Activated CD8-positive, alpha-beta memory T cell treated with anti-CD3 and anti-CD28 coated beads for 48 hours (primary cell): ENCODE measurements around the gene MLPH.

Experiments
- DNase-seq, 3 experiments: peaks; one replicate each; pipeline ENCODE4 v3.0.0-alpha.2; 2020; ENCODE audit warnings: low read depth in 2 of 3, low spot score in 2 of 3

MLPH gene

DNA sequence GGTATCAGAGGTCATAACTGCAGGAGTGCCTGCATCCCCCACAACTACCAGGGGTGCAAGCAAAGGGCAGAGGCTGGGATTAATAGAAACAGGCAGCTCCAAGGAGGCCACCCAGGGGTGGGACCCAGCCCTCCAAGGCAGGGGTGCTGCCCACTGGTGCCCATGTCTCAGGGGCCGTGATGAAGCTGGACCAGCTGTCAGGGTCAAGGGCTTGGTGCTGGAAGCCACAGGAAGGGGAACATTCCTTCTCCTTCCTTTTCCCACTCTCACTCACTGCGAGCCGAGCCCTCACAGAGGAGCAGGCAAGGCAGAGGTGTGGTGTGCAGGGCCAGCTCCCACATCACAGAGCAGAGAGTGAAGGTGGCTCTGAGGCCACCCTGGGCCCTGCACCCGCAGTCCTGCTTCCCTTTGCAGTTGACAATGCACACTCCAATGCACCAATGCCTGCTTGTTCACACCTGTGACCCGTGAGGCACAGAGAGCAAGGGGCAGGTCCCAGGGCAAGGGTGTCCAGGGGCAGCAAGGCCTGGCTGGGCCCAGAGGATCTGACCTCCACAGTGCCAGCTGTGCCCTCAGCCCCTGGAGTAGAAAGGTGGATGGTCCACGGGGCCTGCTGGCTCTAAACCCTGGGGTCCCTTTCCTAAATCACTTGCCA, 28.7 kb downstream of the MLPH start:
- no peak for DNase-seq

GRCh38 chr2:237517163-237517562, 30.1 kb downstream of the MLPH start:
- no peak for DNase-seq

DNA sequence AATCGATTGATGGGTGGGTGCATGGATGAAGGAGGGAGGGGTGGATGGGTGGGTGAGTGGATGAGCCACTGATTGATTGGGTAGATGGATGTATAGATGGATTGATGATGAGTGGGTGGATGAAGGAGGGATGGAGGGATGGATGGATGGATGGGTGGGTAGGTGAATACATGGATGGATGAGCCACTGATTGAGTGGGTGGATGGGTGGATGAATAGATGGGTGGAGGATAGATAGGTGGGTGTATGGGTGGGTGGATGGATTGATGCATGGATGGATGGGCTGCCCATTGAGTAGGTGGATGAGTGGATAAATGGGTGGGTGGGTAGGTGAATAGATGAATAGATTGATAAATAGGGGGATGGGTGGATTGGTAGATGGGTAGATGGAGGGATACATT, 30.9 kb downstream of the MLPH start:
- no peak for DNase-seq

DNA sequence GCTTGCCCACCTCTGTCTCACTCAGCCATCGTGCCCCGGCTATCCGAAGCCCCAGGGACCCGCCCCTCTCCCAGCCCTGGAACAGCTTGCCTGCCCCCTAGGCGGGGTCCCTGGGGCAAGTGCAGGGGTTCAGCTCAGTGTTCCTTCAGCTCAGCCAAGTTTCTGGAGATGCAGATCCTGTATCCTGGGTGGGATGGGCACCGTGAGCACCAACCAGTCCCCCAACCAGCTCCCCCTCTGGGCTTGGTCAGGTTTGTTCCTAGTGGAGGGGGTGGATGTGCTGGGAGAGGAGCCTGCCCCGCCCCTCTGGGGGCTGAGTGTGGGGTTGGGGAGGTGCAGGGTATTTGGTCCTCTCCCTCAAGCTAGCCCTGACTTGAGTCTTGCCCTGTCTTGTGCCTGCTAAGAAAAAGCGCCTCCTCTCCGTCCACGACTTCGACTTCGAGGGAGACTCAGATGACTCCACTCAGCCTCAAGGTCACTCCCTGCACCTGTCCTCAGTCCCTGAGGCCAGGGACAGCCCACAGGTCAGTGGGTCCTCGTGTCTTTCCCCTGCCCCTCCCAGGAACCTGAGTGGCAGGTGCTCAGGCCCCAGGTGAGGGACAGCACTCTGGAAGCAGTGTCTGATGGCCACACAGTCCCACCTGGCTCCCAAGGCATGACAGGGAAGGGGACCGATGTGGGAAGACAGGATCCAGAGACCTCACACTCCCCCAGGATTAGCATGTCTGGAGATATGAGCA, 32.6 kb downstream of the MLPH start:
- no peak for DNase-seq

GRCh38 chr2:237520290-237520689, 33.2 kb downstream of the MLPH start:
- DNase-seq = no peak

GRCh38 chr2:237524631-237525030, 37.6 kb downstream of the MLPH start:
- DNase-seq = no peak

DNA sequence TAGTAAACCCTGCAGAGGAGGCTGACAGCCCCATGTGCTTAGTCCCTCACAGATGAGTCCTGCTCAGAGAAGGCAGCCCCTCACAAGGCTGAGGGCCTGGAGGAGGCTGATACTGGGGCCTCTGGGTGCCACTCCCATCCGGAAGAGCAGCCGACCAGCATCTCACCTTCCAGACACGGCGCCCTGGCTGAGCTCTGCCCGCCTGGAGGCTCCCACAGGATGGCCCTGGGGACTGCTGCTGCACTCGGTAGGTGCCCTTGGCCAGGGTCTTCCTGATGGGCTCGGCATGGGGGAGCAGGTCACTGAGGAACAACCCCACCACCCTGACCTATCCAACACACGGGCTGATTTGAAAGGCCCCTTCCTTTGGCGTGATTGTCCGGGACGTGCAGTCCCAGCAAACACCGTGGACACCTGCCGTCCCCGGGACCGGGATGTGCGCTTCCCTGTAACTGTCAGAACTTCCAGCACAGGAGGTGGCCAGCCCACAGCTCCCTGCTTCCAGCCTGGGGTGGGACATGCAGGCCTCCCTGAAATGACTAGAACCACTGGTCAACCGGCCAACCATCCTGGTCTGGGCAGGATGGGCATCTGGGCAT, 38.6 kb downstream of the MLPH start:
- DNase-seq = no peak

DNA sequence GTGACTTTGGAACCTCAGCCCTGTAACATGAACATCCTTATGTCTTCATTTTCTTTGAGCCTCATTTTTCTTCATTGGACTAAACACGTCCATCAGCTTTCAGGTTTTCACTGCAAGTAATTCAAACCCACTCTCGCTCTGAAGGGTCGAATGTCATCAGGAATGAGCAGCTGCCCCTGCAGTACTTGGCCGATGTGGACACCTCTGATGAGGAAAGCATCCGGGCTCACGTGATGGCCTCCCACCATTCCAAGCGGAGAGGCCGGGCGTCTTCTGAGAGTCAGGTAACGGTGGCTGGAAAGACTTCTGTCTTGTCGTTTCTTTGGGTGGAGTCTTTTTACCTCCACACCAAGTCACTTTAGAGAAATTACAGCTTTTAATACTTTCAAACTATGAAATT, 40.2 kb downstream of the MLPH start:
- no peak for DNase-seq

GRCh38 chr2:237527766-237528165, 40.7 kb downstream of the MLPH start:
- no peak for DNase-seq

DNA sequence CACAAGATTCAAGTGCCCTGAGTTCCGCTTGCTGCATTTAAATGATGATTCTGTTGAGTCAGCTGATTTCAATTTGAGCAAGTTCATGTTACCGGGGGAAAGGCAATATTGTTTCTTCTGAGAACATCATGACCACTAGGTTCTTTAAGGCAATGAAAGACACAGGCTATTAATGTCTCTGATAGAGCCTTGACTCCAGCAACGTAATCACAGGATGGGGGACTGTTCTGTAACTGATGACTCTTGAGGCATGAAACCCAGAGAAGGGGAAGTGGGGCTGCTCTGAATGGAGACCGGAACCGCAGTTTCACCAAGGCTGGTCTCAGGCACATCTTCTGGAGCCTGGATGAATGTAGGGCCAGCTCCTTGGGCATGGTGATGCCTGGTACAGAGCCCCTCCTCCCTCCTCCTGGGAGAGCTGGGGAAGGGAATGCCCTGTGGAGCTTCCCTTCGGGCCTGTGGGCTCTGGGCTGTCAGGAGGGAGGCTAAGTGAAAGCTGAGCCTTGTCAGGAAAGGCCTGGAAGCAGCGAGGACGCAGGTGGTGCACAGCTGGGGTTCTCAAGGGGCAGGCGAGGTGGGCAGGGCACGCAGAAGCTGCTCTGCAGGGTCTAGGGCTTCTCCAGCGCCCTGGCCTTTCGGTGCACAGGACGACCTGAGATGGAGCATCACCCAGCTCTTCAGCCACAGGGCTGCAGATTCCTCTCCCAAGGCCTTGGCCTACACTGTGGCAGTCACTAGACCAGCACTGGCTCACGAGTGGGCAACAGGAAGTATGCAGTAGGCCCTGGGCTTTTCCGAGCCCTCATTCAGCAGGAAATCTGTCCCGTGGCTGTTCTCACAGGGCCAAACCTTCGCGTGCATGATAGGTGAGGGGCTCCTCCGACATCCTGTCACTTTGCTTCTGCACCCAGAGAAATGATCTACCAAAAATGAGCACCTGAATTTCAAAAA, 42.7 kb downstream of the MLPH start:
- no peak for DNase-seq

DNA sequence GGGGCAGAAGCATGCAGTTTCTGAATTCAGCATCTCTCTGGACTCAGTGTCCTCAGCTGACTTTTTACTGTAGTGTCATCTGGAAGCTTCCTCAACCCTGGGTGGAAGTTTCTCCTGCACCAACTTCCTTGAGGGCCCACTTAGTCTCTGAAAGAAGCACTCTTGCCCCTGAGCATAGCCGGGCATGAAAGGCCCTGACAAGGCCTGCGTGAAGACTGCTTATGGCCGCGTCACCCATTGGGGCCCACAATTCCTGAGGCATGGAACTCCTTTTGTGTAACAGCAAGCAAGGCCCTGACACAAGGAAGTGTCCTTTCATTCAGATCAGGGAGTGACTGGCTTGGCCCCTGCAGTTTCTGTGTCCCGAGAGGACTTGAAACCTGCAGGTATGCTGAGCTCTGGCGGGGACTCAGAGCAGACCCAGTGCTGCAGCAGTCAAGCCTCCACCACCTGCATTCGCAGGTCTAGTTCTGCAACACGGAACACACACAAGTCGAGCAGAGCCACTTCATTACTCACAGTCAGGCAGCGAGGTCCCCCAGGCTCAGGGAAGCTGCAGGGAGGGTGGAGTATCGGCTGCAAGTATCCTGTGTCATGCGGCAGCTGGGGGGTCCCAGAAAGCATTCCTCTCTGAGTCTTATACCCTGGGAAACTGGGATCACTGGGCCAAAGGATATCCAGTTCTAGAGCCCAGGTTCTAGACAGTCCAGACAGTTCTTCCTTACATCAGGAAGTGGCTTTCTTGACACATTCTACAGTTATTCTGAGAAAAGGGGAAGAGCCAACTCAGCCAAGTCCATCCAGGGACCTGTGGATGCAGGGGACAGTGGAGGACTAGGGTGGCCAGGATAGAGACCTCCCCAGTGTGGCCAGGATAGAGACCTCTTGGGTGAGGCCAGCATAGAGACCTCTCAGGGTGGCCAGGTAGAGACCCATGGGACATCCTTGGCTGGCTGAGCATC, 43.7 kb downstream of the MLPH start:
- no peak for DNase-seq

DNA sequence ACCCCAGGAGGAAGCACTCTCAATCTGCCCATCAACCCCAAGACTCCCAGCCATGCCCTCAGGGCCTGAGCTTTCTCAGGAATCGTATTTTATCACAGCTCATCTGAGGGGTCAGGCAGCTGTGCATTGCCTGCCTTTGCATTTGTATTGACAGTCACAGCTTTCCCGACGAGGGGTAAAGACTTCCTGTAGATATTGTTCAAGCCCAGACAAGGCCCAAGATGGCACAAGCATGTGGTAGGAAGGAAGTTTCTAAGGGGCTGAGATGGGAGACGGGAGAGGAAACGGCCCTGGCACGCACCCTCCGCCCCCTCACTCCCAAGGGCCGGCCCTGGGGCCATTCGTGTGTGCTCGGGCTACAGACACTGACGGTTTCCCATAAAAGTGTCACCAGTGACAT, 45.1 kb downstream of the MLPH start:
- no peak for DNase-seq

- no peak for DNase-seq
These were observed 46.7 kb downstream of the MLPH start for GRCh38 chr2:237533668-237534161.

GRCh38 chr2:237534380-237534779, 47.3 kb downstream of the MLPH start:
- DNase-seq = no peak

DNA sequence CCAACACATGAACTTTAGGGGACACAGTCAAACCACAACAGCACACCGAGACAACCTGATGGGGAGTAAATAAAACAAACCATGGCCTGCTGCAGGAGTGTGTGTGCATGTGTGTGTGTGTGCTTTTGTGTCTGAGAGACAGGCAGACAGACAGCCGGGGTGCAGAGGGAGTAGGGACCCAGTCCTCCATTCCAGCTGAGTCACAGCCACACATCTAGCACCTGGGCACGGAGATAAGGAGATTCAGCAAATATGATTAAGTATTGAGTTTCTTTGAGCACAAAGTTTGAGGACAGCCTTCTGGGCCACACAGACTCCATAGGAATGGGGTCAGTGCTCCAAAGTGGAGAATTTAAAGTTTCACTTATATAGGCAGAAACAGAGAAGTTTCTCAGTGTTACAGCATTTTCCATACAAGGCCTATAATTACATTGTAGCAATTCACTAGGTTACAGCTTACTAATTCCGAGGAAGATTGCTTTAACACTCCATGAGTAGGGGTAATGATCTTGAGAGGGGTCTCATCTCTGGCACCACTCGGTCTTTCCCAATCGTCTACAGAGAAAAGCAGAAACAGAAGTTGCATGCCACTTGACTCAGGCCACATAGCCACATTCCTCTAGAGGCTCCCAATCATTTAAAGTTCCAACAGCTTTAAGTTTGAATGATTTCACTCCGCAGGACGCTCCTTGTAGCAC, 48.5 kb downstream of the MLPH start:
- DNase-seq = no peak

DNA sequence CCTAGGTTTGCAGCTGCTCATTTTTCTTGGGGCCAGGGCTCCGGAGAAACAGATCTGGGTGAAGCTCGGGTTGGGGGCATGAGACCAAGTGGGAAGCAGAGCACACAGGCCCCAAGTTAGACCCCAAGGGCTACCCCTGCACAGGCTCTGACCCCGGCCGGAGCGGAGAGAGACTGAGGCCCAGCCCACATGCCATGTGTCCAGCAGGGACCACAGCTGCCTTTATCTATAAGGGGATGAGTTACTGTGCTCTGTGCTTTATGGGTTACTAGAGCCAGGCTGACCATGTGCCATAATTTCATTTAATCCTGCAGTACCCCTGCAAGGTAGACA, 49.0 kb downstream of the MLPH start:
- DNase-seq = no peak

- DNase-seq = no peak
These were observed 49.6 kb downstream of the MLPH start for GRCh38 chr2:237536617-237537016.

DNA sequence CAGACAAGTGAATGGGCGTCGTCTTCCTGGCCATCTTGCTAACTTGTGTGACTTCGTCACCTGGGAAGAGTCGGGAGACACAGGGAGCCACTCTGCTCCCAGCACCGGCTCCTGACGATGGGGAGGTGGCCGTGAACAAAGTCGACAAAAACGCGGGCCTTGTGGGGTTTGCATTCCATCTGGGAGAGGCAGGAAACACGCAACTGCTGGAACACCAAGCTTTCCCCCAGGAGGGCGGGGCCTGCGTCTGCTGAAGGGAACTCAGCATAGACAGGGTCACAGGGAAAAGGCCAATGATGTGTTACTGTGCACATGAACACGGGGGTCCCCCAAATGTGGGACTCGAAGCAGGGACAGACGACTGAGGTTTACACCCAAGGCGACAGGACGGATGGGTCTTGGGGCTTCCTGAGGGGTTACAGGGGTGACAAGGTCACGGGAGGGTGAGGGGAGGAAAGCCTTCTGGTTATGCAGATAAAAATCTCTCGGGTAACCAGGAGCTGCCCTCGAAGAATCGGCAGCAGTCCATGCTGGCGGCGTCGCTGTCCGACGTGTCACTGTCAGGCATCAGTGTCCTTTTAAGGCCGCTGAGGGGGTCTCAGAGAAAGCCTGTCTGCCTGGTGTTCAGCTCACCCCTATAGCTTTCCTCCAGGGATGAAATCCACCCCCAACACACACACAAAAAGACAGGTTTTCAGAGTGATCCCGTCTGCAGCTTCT, 51.1 kb downstream of the MLPH start:
- no peak for DNase-seq

GRCh38 chr2:237538901-237539300, 51.9 kb downstream of the MLPH start:
- no peak for DNase-seq
